NAMALWA (cell line): ENCODE data around the gene DPYD.
A peak's percentile ranks its signal among the peaks of the same experiment; 100 is the strongest.

Source experiments
- DNase-seq: peaks from one replicate; pipeline ENCODE4 v3.0.0-alpha.2; 2015; ENCODE audit warnings: low spot score

DPYD gene

DNA sequence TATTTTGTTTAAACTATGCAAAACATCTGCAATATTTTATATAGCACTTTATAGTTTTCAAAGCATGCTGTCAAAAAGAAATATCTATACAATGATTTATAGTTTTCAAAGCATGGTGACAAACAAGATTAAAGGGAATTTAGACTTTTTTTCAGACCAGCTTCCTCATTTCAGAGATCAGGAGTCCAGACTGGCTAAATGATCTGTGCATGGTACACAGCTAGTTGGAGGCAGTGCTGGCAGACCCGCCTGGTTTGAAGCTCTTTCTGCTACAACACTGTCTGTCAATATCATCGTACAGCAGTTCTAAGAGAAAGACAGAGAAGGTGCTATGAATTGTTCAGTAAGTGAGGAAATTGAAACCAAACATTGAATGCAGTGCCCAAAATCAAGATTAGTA, 720.2 kb downstream of the DPYD start:
- no peak for DNase-seq

DNA sequence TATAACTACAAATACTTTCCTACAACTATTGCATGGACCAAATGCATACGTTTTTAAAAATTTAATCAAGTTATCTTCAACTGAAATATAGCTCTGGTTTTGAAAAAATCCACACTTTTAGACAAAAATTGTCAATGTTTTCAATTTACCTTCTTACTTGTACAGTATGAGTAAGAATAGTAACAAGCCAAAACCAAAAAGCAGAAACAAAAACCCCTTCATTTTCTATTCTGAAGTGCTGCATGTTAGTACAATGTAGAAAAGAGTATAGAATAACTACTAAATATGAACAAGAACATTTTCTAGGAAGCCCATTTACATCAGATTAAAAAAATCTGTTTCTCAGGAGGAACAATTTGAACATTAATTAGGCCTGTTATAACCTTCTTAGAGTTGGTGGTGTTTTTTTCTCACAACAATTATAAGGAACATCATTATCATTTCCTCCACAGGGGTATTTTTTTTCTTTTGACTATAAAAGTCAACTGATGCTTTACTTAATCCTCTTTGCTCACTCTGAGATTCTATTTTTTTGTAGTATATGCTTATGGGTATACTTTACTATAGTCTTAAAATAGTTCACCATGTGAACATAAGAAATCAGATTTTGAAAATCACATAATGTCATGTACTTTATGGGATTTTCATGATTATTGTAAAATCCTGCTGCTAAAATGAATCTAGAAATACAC, 723.9 kb downstream of the DPYD start:
- DNase-seq: no peak

DNA sequence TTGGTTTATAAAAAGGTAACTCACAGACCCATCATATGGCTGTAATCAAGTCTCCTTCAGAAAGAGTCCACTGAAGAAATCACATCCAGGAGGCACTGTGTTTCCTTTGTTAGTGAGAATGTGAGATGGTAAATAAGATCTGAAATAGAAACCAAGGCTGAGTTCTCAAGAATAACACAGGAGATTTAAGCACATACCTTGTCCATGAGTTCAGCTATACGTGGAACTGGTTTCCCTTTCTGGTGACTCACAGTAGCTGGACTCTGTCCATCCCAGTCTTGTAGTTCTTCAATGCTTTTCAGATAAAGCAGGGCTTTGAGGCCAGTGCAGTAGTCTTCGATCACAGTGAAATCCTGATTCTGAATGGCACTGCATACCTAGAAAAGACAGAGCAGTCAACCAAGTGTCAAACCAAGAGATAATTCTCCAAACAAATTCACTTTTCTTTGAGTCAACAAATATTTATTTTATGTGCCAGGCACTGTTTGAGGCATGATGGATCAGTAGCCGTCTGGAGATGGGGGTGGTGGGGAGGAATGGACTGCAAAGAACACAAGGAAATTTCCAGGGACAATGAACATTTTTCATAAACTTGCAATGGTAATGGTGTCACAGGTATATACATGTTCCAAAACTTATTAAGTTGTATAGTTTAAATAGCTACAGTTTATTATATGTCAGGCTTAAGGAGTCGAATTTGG, 727.8 kb downstream of the DPYD start:
- no peak for DNase-seq

DNA sequence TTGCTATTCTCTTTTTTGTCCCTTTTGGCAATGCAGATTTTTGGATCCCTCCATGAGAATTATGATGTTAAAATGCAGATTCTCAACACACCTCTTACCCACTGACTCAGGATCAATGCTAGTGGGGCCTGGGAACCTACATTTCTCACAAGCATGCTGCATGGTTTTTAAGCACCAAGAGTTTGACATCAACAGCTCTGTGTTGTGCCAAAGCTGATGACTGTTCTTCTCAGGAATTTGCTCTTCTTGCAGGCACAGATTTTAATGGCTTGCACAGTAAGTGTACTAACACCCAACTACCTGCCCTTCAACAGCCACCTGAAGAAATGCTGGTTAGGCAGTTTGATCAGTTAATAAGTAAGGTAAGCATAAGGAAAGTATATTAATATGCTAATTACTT, 730.5 kb downstream of the DPYD start:
- no peak for DNase-seq

DNA sequence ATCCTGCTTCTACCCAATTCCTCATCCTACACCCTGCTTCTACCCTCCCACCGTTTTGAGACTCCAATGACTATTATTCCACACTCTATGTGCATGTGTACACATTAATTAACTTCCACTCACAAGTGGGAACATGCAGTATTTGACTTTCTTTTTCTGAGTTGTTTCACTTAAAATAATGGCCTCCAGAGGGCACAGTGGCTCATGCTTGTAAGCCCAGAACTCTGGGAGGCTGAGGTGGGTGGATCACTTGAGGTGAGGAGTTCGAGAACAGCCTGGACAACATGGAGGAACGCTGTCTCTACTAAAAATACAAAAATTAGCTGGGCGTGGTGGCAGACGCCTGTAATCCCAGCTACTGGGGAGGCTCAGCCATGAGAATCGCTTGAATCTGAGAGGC, 734.5 kb downstream of the DPYD start:
- DNase-seq: peak; percentile 38

DNA sequence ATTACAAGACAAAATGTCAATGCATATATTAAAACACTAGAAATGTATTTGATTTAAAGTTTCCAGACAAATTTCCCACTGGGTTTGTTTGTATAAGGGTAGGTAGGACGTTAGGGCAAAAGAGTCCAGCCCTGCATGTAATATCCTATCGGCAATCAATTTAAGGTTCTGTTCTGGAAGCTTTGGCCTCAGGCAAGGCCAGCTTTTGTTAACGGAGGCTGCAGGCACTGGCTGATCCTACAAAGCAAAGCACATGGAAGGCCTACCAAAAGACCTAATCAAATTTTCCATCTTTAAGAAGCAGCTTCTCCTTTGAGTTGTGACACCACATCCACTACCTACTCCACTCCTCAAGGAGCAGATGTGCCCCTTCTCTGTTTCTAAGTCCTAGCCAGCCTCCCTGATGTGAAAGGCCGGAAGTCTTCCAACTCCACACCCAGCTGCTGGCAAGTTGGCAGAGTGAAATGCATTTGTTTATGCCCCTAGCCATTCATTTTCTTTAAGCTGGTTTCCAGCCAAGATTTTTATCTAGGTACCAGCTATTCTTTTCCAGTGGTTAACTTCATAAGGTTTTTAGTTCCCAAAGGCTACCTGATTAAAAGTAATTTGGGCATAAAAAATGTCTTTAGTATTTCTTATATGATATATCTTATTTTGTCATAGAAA, 746.7 kb downstream of the DPYD start:
- no peak for DNase-seq

DNA sequence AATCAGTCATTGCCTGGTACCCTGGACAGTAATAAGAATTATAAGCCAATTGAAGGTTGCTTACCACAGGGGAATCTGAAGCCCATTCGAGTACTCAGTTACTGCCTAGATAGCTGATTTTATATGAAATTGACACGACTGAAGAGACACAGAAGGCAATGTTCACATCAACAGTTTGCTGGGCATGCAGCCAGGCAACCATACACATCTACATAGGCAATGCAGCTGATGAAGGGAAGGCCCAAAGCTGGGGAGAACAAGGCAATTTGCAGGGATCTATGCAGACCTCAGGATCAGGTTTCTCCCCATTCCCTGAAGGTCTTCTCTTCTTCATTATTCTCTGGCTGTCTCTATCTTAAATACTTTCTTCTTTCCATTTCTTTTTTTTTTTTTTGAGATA, 750.5 kb downstream of the DPYD start:
- no peak for DNase-seq

DNA sequence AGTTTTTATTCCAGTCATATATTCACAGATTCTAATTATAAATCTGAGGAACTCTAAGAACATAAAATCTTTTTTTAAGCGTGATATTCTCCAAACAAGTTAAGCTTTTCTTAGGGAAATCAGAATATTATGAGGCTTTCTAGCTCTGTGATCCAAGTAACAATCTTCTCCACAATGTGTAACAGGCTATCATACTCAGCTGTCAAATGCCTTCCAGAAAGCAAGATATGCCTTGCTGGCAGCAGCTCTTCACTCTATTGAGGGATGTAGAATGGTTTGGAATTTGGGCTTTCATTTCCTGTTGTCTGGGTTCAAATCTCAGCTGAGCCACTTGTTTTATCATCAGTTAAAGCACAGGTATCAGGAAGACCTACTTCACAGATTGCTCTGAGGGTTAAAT, 752.8 kb downstream of the DPYD start:
- no peak for DNase-seq

DNA sequence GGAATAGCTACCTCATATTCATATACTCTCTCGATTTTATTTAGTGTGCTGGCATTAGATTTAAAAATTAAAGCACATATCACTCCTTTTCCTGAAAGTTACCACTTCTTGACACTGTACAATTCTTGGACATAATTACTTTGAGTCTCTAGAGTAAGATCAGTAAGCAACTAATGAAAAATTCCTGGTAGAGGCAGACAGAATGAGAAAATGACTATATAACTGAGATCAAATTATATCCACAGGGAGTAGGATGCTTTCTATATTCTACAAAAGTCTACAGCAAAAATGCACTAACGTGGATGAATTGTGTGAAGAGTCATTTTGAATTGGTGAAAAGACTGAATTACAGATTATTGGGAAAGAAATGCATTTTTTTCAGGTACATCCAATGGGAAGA, 753.6 kb downstream of the DPYD start:
- no peak for DNase-seq

DNA sequence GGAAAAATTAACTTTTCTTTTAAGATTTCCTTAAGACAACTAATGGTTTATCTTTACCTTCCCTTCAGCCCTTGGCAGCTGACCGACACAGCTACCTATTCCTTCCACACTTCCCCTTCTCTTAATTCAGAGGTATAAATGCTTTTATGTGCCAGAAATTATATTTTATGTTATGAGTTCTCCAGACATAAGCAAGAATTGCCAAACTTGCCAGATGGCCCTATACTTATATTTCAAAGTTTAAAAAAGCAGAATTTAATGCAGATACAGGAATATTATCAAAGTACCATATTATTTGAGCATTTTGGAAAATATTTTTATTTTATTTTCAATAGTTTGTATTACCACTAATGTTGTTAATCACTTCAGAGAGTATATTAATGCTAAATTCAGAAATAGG, 754.2 kb downstream of the DPYD start:
- no peak for DNase-seq

DNA sequence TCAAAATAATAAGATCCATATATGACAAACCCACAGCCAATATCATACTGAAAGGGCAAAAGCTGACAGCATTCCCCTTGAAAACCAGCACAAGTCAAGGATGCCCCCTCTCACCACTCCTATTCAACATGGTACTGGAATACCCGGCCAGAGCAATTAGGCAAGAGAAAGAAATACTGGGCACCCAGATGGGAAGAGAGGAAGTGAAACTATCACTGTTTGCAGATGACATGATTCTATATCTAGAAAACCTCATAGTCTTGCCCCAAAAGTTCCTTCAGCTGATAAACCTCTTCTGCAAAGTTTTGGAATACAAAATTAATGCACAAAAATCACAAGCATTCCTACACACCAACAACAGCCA, 756.6 kb downstream of the DPYD start:
- peak; percentile 67 for DNase-seq

DNA sequence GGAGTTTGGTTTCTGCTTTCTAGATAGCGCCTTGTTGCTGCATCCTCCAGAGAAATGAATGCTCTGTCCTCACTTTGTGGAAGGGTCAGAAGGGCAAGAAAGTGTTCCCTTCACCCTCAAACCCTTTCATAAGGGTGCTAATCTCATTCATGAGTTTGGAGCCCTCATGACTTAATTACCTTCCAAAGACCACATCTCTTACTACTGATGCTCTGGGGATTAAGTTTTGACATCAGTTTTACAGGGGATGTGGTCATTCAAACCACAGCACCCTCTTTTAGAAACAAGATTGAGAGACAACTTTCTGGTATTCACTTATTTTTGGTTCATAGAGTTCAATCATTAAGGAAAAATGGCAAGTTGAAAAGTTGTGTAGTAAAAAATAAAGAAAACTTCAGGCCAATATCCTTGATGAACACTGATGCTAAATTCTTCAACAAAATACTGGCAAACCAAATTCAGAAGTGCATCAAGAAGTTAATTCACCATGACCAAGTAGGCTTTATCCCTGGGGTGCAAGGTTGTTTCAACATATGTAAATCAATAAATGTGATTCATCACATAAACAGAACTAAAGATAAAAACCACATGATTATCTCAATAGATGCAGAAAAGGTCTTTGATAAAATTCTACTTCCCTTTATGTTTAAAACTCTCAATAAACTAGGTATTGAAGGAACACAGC, 757.1 kb downstream of the DPYD start:
- DNase-seq: peak; percentile 21

DNA sequence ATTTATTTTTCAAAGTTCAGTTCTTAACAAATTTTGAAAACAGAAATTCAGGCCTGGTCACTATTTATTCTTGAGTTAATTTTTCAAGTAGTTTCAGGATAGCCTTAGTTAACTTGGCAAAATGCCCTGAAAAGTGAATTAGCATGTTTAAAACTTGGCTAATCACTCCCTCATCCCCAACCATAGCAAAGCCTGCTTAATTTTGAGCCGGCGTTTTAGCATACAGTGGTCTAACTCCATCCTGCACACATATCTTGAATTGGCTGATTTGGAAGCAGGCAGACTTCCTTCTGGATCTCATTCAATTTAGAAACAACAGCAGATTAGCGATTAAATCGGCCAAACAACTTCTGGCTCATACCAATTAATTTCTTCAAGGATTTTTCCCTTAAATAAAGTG, 760.0 kb downstream of the DPYD start:
- no peak for DNase-seq

DNA sequence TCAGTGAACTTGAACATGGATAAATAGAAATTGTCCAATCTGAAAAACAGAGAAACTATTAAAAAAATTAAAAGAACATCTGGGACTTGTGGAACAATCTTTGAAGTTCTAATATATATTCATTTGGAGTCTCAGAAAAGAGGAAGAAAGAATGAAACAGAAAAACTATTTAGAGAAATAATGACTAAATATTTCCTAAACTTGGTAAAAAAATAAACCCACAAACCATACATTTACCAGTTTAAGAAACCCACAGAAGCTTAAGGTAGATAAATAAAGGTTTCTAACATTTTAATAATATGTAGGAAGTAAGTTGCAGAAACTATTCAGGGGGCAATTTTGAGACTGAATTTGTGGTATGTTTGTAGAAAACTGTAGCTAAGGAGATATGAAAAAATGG, 761.5 kb downstream of the DPYD start:
- peak; percentile 29 for DNase-seq

DNA sequence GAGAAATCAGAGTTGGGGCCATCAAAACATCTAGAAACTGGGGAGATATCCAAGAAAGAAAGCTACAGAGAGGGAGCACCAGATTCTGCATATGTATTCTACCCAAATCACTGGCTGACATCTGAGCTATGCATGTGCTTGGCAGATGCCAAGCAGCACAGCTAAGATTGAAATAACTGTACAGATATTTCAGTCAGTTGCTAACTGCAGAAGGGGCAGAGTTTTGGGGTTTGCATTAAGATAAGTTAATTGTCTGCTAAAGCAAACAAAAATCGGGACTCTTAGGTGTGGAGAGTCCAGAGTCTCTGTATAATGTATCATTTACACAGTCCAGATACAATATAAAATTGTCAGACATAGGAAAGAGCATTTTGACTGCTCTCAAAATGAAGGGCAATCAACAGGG, 762.1 kb downstream of the DPYD start:
- DNase-seq: peak; percentile 7

DNA sequence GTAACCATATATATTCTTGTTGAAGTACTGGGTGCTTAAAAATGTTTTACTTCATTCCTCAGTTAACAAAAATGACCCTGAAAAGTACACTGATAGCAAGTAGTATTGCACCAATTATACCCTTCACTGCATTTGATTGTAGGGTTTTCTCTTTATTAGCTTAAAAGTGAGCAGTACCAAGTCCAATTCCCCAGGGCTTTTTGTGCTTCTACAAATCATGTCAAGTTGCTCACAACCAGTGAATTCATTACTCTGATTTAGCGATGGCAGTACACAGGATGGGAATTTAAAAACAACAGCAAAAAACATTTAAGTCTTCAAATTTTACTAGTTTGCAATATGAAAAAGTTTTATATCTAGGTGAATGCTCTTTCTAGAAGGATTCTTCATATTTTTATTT, 762.8 kb downstream of the DPYD start:
- DNase-seq: no peak

DNA sequence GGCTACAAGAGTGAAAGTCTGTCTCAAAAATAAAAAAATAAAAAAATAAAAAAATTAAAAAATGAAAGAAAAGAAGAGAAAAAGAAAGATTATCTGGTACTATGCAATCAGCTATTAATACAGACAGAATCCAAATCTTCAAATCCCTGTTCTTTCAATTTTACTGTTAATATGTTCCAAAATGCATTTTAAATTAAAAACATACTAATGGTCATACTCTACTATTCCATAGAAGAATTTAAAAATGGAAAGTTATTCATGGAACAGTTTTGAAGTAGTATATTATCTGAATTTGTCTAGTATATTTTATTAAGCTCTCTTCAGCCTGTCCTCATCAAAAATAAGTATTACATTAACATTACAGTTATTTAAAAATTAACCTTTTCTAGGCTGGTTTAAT, 769.2 kb downstream of the DPYD start:
- no peak for DNase-seq

DNA sequence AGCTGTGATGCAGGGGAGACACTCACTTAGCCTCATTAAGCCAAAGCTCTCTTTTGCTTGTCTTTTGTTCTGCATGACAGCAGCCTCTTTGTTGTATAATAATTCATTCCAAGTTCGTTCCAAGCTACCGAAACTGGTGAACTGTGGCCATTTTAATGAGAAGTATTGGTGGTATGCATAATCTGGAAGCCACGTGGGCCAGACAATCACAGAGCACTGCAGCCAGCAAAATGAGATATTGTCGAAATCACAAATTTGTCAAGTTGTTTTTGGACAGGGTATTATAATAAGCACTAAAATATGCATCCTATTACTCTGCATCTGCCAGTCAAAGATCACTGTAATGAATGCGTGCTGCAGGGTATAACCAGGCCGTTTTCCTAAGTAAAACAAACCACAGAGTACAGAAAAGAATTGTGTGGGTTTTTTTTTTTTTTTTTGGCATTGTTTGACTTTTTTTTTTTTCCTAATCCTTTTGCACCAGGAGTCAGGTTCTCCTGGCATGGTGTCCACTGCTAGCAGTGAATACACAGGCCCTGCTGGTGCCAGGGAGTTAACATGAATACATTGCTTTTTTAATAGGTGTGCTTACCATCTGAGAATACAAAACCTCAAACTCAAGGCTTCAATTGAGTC, 775.4 kb downstream of the DPYD start:
- DNase-seq: no peak

DNA sequence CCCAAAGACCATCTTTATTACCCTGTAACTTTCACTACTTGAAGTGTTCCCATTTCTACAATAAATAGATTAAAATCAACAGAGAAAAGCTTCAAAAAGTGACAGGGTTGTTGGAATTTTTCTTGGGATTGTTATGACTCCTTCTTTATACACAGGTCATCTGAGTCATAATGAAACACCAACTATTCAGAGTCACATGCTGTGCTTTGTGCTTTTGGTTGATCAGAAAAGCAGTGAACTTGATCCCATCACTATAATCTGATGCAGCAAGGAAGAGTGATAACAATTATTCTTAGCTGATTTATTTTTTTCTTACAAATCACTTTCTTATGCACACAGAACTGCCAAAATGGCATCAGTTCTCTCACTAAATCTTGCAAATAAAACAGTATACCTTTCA, 776.3 kb downstream of the DPYD start:
- no peak for DNase-seq

DNA sequence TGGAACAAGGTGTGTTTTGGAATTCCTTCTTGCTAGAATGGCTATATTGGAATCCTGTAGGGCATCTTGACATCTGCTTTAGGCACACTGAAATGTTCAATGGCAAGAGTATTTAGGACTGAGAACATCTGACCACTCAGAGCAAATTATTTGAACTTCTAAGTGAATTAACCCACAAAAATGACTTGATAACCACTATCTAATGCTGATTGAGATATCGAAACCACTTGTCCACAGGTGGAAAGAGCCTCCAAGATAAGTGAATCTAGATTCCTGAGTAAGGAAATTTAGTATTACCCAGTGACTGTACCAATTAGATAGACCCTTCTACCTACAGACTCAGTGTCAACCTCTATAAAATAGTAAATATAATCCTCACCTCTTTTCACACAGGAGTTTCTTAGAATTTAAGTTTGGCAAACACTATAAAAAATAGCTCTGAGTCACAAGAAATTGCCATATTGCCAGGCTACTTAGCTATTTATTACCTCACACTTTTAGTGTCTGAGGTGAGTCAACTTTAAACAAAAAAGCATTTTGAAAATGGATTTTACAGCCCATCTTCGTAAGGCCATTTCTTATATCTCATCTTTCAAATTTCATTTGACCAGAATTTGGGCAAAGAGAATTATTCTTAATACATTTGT, 777.5 kb downstream of the DPYD start:
- no peak for DNase-seq

DNA sequence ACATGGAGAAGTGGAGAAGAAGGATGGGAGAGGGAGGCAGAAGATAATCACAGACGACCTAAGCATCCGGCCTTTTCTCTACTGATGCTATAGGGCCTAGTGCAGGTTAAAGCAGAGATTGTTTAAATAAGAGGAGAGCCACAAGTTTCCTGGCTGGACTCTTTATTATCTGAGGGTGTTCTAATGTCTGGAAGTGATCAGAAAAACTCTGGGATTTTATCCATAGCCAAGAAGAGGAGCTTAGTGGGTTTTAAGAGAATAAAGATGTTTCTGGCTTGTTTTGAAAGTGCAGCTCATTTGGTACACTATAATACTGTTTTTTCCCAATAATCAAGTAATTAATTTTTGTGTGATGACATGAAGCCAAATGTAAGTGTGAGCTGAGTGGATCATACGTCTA, 780.2 kb downstream of the DPYD start:
- no peak for DNase-seq

DNA sequence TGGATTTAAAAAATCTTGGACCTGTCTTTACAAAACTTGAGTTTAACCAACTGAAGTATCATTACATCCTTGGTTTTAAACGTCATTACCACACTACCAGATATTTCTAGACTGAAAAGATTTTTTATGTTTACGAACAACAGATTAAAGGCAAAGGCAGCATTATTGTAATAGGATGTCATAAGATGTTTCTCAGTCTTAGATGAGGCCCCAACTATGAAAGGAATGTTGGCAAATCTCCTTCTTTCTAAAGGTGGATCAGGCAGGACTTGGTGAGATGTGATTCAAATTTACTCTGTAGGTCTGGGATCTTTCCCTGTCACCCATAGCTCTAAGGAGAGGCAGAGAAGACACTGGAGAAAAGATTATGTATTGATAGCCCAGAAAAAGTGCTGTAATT, 781.3 kb downstream of the DPYD start:
- no peak for DNase-seq
